Activated T-cell treated with anti-CD3 and anti-CD28 coated beads for 48 hours (primary cell): Measurements from ENCODE around the gene C3orf22.
"Not testable (repeated sequence)": the region's sequence is repeated elsewhere in the genome, so short reads cannot be mapped to it uniquely, and the experiment has no call there.

Experiments used
- DNase-seq: peaks from one replicate; pipeline ENCODE4 v3.0.0-alpha.2; 2020; ENCODE audit warnings: low read depth

C3orf22 gene

DNA sequence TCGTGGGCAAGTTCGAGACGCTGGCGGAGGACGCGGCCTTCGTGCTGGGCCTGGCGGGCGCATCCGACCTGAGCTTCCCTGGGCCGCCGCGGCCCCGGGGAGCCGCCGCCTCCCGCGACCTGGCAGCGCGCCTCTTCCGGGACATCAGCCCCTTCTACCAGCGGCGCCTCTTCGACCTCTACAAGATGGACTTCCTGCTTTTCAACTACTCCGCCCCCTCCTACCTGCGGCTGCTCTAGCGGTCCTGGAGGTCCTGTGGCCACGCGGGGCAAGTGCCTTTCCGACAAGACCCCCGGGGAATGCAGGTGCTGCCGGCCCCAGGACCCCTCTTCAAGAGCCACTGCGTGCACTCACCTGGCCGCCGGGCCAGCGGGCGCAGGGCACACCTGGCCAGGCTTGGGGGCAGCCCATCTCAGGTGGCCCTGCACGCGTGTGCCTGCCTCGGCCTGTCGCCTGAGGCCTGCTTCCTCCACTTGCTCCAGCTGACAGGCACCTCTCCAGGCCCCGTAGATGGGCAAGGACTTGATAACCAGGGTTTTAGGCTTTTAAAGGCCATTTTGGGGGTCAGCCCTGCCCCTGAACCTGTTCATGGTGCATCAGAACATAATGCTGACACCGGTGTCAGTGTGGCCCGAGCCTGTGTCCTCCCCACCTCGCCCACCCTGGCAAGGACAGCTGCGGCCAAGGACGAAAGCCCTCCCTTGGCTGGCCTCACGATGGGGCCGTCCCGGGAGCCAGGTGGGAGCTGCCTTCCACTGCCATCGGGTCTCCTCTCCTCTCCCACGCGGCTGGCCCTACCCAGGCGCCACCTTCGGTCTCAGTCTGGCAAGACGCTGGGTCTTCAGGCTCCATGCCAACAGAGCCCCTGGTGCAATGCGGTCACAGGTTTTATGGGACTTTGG lies 16.1 kb downstream of the C3orf22 start:
- no peak for DNase-seq

DNA sequence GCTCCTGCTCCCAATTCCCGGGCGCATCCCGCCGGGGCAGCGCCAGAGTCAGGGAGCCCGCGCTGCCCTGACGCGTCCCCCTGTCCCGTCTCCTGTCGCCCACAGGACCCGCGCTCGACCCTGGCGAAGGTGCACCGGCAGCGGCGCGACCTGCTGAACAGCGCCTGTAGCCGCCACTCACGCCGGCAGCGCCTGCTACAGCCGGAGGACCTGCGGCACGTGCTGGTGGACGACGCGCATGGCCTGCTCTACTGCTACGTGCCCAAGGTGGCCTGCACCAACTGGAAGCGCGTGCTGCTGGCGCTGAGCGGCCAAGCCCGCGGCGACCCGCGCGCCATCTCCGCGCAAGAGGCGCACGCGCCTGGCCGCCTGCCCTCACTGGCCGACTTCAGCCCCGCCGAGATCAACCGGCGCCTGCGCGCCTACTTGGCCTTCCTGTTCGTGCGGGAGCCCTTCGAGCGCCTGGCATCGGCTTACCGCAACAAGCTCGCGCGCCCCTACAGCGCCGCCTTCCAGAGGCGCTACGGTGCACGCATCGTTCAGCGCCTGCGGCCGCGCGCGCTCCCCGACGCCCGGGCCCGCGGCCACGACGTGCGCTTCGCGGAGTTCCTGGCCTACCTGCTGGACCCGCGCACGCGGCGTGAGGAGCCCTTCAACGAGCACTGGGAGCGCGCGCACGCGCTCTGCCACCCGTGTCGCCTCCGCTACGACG lies 16.9 kb downstream of the C3orf22 start:
- DNase-seq, result no peak

GRCh38 chr3:126540951-126541627 lies 17.6 kb downstream of the C3orf22 start:
- no peak for DNase-seq

DNA sequence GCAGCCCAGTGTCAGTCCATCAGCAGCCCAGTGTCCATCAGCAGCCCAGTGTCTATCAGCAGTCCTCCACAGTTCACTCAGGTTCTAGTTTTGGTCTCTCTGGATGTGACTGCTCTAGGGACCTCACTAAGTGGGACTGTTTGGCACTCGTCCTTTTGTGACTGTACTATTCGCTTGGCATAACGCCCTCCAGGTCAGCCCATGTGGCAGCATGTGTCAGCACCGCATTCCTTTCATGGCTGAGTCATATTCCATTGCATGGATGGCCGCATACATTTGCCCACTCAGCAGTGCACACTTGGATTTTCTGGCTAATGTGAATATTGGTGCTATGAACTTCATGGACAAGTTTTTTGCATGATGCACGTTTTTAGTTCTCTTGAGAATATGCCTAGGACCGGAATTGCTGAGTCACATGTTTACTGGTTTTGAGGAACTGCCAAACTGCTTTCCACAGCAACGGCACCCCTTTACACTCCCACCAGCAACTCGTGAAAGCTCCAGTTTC lies 18.3 kb downstream of the C3orf22 start:
- no peak for DNase-seq

GRCh38 chr3:126539558-126540250 lies 19.0 kb downstream of the C3orf22 start:
- no peak for DNase-seq

DNA sequence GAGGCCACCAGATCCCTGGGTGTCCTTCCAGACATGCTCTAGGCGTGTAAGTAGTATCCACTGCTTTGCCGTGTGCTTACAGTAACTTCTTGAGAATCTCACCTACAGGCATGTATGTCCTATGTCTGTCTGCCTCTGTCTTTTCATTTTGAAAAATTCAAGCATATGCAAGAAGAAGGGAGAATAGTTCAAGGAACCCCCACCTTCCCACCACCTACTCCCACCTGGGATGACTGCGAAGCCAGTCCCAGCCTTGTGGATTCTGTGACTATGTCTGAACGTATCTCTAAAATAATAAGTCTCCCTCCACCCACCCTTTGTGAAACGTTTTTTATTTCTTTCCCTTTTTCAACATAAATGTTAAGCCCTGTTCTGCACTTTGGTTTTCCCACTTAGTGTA lies 19.8 kb downstream of the C3orf22 start:
- DNase-seq, result no peak

GRCh38 chr3:126538316-126538715 lies 20.4 kb downstream of the C3orf22 start:
- no peak for DNase-seq

- no peak for DNase-seq
Measured at GRCh38 chr3:126537730-126538281, 20.9 kb downstream of the C3orf22 start.

DNA sequence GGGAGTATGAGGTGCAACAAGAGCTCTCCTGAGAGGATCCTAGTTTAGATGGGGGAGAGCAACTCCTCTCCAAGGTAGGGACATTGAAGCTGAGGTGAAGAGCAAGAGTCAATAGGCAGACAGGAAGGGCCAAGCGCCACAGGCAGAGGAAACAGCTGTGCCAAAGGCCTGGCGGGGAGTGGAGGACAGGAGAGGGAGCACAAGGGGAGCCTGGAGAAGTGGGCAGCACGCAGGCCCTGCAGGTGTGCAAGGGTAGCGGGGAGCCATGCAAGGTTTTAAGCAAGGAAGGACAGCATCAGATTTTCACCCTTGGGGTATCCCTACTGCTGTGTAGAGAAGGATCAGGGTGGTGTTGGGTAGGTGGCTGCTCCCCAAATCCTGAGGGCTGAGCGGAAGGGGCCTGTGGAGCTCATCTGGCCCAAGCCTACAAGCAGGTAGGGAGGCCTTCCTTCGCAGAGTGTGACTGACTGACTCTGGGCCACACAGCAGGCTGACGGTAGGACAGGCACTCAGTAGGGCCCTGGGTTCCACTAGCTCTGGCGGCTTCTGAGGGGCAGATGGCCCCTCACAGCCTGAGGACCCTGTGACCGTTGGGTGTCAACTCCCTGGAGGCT lies 21.5 kb downstream of the C3orf22 start:
- DNase-seq, result no peak

DNA sequence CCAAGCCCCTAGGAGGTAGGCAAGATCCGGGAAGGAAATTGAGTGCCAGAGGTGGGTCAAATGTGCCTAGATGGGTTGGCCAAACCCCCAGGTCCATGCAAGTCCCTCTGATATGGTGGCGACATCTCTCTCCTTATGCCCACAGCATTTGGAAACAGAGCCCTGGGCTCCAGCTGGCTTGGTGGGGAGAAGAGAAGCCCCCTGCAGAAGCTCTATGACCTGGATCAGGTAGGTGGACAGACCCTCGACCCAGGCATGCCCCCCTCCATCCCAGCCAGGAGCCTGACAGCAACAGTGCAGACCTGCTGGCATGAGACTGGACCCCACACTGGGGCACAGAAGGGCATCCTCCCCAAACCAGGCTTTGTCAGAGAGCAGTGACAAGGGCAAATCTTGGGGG lies 22.6 kb downstream of the C3orf22 start:
- no peak for DNase-seq

DNA sequence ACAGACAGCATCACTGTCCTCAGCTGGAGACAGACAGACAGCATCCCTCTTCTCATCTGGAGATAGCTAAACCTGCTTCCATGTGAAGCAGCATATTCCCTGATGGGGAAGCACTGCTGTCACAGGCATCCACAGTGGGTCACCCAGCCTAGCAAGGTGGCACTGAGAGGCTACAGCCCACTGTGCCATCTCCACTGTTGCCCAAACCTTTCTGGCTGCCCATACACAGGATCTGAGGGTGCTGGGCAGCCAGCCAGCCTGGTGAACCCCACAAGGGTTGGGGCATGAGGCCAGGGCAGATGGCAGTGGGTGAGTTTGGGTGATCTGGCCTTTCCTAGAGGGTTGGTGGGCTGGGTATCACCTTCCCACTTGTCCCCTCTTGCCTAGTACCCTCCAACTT lies 23.1 kb downstream of the C3orf22 start:
- no peak for DNase-seq

GRCh38 chr3:126534716-126535115 lies 24.0 kb downstream of the C3orf22 start:
- not testable (repeated sequence) for DNase-seq

- DNase-seq, result no peak
Measured at GRCh38 chr3:126533506-126533905, 25.2 kb downstream of the C3orf22 start.

DNA sequence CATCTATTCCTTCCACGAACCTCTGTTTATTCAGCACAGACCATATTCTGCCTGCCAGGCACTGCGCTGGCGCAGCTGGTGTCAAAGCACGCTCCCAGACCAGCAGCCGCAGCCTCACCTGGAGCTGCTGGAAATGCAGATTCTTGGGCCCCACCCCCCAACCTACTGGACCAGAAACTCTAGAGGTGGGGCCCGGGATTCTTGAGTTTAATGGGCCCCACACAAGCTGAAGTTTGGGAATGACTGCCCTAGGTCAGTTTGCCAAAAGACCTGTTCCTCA lies 27.7 kb downstream of the C3orf22 start:
- DNase-seq, result no peak

- no peak for DNase-seq
Measured at GRCh38 chr3:126530171-126531050, 28.3 kb downstream of the C3orf22 start.

GRCh38 chr3:126529585-126530170 lies 29.1 kb downstream of the C3orf22 start:
- no peak for DNase-seq

DNA sequence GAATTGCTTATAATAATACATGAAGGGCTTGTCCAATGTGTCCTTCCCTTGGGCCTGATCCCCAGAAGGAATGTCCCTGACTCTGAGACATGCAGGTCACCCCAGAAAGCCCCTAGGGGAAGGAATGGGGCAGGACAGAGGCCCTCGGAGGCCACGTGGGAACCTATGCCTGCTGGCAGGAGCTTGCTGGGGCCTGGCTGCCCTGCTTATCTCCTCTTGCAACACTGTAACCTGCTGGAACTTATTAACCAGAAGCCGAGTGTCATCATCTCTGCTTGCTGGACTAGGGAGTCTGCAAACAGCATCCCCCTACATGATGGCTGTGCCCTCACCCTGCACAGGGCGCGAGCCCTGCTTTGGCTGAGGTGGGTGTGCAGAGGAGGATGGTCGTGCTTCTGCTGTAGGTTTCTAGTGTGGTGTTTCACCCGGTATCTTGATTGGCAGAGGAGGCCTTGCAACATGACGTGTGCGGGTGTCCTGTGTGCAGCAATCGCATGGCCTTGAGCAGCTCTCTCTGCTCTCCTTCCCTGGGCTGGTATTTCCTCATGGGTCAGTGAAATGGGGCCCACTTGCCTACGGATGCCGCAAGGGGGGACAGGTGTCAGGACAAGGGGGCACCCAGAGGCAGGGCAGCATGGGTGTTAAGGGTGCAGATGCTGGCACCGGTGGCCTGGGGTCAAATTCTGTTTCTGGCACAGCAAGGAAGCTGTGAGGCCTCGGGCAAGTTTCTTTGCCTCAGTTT lies 29.8 kb downstream of the C3orf22 start:
- DNase-seq, result no peak

DNA sequence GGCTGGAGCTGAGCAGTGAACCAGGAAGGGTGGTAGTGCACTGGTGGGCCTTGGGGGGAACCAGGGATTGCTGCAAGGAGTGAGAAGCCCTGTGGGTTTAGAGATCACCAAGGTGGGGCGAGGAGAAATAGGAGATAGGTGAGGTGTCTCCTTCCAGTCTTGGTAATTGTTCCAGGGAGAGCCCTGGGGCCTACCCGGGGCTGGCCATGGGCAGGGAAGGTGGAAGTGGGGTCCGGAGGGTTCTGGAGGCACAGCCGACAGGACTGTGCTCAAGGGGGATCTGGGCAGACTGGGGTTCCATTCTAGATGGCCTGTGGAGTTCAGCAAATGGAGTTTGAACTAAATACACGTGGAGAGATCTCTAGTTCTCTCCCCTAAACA lies 30.3 kb downstream of the C3orf22 start:
- no peak for DNase-seq

DNA sequence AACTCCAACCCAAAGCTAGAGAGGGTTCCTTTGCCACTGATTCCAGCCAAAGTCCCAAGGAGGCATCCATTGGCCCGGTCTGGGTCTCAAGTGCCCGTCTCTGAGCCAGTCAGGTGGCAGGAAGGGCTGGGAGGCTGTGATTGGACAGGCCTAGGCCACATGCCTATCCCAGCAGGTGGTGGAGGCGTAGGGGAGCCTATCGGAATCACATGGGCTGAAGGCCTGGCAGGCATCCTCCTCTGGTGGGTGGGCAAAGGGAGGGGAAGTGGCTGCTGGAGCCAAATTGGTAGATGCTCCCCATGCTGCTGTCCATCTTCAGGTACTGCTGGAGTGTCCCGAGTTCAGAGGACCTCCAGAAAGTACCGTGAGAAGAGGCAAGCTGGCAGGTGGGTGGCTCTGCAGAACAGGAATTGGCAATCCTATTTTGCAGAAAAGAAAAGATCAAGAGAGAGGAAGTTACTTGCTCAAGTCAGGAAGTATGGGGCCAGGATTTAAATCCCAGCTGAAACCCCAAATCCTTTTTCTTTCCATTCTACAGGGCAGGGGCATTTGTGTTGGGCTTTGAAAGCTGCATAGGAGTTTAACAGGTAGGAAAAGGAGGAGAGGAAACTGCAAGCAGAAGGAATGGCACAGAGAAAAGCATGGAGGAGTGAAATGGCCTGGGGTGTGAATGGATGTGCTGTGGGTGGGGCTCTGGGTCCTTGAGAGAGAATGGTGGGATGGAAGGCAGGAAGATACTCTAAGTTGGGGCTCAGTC lies 31.1 kb downstream of the C3orf22 start:
- DNase-seq, result no peak
